Measurements from ENCODE around the gene SPHKAP.
"Not testable (repeated sequence)": the region's sequence is repeated elsewhere in the genome, so short reads cannot be mapped to it uniquely, and the experiment has no call there.

Gene SPHKAP

DNA sequence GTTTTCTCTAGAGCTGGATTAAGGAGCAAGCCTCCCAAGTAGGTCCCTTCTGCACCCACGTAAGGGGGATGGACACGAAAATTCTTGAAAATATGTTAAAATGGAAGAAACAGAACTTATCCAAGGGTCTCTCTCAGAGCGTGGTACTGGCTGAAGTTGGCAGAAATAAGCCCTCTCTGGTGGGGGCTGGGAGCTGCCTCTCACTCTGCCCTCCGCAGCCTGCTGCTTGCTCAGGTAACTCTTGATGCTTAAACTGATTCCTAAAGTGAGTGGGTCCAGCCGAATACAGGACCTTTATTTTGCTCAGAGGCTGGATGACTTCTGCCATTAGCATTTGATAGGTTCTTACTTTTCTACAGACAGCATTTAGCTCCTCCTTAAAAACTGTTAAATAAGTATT lies 78.1 kb downstream of the SPHKAP start:
- no peak for DNase-seq (ENCODE audit: low spot score)

GRCh38 chr2:228102949-228103348 lies 78.5 kb downstream of the SPHKAP start:
- DNase-seq (ENCODE audit: low spot score), result no peak

GRCh38 chr2:228094377-228094921 lies 87.0 kb downstream of the SPHKAP start:
- no peak for DNase-seq (ENCODE audit: low spot score)

- DNase-seq (ENCODE audit: low spot score), result no peak
Measured at GRCh38 chr2:228092056-228092455, 89.4 kb downstream of the SPHKAP start.

GRCh38 chr2:228086561-228086960 lies 94.9 kb downstream of the SPHKAP start:
- no peak for DNase-seq (ENCODE audit: low spot score)

GRCh38 chr2:228084717-228085116 lies 96.8 kb downstream of the SPHKAP start:
- DNase-seq (ENCODE audit: low spot score), result peak; percentile 38

GRCh38 chr2:228083131-228083530 lies 98.4 kb downstream of the SPHKAP start:
- peak; percentile 56 for DNase-seq (ENCODE audit: low spot score)

DNA sequence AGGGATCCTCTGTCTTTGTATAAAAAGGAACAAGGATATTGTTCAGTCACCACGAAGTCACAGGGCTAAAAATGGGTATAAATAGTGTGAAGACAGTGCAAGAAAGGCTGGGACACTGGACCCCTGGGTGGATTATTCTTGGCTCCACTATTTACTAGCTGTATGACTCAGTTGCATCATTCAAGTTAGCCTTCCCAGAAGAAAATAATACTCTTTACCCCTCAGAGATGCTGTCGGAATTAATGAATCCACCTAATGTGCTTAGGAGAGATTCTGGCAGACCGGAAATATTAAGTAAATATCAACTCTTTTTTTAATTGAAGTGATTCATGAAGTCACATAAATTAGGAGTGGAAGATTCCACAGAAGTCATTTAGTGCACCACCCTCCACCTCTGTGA lies 98.9 kb downstream of the SPHKAP start:
- DNase-seq (ENCODE audit: low spot score), result no peak

DNA sequence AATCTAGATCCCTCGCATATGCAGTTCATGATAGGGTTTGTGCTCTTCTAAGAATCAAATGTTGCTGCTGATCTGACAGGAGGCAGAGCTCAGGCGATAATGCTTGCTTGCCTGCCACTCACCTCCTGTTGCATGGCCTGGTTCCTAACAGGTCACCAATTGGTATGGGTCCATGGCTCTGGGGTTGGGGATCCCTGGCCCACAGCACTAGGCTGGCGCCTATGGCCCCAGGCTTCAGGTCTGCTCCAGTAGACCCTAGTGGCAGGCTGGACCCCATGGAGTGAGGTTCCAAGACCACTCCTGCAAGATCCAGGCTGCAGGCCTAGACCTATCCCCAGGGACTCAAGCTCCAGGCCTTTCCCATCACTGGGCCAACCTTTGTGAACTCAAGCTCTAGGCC lies 102.3 kb downstream of the SPHKAP start:
- no peak for DNase-seq (ENCODE audit: low spot score)

DNA sequence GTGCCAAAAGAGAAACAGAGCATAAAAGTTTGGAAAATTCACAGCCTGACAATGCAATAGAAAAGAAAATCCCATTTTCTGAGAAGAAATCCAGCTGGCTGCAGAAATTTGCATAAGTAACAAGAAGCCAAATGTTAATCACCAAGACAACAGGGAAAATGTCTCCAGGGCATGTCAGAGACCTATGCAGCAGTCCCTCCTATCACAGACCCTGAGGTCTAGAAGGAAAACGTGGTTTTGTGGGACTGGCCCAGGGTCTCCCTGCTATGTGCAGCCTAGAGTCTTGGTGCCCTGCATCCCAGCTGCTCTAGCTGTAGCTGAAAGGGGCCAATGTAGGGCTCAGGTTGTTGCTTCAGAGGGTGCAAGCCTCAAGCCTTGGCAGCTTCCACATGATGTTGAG lies 104.8 kb downstream of the SPHKAP start:
- not testable (repeated sequence) for DNase-seq (ENCODE audit: low spot score)

GRCh38 chr2:228072669-228073068 lies 108.8 kb downstream of the SPHKAP start:
- peak; percentile 68 for DNase-seq (ENCODE audit: low spot score)

GRCh38 chr2:228067309-228067708 lies 114.2 kb downstream of the SPHKAP start:
- no peak for DNase-seq (ENCODE audit: low spot score)

- DNase-seq (ENCODE audit: low spot score), result no peak
Measured at GRCh38 chr2:228066126-228066798, 115.2 kb downstream of the SPHKAP start.

DNA sequence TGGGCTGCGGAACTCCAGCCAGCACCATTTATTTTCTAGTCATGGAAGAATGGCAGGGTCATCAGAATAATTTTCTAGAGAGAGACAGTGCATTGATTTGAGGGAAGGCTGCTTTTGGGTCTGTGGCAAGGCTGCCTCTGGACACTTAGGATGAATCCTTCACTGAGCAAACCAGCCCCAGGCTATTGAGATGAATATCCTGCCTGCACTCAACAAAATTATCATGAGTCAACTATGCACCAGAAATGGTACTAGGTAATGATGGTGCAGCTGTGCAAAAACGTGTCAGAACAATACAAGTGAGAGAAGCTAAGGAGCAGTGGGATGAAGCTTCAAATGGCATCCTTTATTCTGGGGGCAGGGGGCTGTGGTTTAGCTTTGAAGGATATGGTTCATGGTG lies 115.8 kb downstream of the SPHKAP start:
- no peak for DNase-seq (ENCODE audit: low spot score)

DNA sequence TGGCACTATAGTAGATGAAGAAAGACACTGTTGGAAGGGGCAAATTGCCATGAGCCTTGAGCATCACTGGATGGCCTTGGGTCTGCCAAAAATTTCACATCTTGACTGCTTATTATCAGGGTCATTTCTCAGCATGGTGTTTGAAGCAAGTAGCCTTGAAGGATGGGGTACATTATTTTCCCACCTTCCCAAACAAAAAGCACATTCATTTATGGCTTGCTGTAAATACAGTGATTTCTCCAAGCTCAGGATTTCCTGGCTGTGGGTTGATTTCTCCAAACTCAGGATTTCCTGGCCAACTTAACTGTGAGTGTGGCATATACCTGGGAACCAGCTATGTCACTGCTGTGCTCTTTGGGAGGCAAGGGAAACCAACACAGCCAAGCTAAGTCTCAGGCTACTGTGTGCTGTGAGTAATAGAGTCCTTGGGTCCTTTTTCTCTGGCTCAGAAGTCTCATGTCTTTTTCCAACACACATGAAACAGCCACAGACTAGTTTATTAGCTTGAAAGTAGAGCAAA lies 116.6 kb downstream of the SPHKAP start:
- DNase-seq (ENCODE audit: low spot score), result peak; percentile 64

DNA sequence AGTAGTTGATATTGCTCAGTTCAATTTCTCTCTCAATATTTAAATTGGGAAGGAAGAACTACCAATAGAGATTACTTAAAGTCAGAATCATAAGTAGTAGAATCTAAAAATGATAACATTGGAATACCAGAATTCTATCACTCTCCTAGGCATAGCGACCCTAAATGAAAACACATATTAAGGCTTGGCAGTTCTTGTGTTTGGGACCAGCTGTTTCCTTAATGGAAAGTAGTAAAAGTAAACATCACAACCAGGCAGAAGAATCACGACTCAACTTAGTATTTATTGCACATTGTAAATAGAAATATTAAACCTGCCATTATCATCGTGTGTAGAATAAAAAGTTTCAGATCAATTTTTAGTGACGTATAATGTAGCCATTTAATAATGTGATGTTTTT lies 117.5 kb downstream of the SPHKAP start:
- no peak for DNase-seq (ENCODE audit: low spot score)

DNA sequence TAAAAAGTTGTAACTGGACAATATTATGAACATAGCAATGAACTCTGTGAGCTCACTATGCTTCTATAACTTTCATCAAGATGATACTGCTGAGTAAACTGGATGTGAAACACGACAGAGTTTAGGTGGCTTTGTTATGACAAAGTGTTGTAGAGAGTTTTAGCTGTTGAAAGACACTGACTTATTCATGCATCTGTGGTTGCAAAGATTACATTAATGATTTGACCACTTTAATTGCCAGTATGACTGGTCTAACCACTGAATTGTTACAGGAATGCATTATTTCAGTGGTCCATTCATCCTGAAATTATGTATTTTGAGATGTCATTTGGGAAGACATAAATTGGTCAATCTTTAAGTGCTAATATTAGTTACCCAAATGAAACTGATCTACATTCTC lies 117.9 kb downstream of the SPHKAP start:
- no peak for DNase-seq (ENCODE audit: low spot score)

GRCh38 chr2:228059735-228060134 lies 121.8 kb downstream of the SPHKAP start:
- no peak for DNase-seq (ENCODE audit: low spot score)

DNA sequence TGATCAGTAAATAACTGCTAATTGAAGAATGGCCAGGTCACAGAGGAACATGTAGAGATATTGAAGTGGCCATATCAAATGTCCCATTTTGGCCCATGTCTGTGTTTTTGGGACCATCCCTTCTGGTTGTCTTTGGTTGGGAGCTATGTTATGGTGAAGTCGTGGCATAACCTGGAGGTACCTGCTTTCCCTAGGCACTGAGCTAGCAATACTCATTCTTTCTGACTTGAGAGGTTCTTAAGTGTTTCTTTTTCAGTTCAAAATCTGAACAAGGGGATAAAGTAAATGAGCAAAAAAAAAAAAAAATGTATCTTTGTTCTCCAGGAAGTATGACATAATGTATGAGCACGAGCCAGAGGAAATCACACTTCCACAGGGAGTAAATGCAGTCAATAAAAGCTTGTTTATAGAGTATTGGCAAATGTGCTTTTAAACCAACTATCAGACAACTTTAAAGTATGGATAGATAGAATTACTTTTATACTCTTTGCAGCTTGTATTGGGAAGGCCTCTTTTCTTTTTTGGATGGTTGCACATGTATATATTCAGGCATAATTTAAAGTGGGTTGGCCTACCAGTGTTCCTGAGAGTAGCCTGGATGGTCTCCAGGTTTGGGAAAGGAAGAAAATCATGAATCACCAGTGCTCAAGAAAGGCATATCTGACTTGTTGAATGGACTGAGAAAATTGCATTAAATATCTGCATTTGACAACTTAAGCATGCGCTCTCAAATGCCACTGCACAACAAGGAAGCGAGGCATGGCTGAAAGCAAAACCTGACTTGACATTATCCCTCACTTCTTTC lies 125.0 kb downstream of the SPHKAP start:
- DNase-seq (ENCODE audit: low spot score), result no peak

- peak; percentile 53 for DNase-seq (ENCODE audit: low spot score)
Measured at GRCh38 chr2:228048838-228049490, 132.5 kb downstream of the SPHKAP start.

DNA sequence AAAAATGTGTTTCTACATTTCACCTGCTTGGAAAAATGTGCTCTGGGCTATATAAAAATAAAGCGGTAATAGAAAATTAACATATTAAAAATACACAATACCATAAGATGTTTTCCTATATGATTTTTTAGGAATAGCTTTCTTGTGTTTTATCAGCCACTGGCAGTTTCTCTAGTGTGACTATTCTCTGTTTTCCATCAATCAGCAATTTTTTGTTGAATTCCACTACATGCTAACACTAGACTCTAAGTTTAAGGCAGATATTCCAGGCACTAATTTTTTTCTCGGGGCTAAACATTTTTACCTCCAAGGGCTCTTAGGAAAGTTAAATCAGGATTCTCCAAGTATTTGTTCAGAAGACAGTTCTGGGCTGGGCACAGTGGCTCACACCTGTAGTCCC lies 140.5 kb downstream of the SPHKAP start:
- DNase-seq (ENCODE audit: low spot score), result no peak

GRCh38 chr2:228039752-228040534 lies 141.5 kb downstream of the SPHKAP start:
- DNase-seq (ENCODE audit: low spot score), result peak; percentile 66
